ENCODE data around the gene KLF17. TPM values are rescaled to one million over a fixed set of nuclear protein-coding genes. Genes with fewer than 3 reads are reported as not detected.

KLF17 gene
- total RNA-seq, 2 donors from 2014 or later, result 0.80 TPM; not detected in 1

DNA sequence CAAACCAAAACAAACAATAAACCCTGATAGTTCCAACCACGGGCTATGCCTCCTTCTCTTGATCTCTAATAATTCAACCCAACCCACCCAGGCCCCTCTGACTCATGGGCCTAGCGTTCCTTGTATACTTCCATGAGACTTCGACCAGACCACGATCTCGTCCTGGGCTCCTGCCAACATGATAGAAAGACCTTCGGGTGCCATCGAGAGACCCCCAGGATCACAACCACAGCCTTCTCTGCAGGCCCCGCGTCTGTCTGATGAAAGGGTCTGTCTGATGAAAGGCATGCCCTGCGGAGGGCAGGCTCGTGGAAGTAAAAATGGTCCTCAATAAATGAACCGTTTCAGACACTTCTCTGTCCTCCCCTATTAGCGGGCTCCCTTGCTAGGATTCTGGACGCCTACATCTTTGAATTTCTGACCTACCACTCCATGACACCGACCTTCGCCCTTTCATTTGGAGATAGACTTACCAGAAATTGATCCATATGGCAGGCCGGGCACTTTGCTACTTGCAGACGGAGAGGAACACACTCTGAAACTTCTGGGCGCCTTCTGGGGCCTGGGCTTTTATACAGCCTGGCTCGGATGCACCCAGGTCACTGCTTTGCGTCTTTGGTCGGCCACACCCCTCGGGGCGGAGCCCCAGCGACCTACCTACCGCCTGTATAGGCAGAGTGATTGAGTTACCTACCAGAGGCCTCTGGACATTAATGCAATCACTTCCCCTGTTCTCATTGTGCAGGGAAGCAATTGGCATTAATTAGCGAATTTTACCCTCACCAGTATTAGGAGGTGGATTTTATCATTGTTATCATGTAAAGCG lies 28.1 kb downstream of the KLF17 start:
- no peak for TF ChIP-seq CTCF (IDR thresholded peaks at IDR 0.05)
- TF ChIP-seq POLR2A (IDR thresholded peaks at IDR 0.05), result no peak
- no peak for TF ChIP-seq POLR2AphosphoS5 (IDR thresholded peaks at IDR 0.05)
- 93% methylated on average over 28 of the region's 28 CpGs for WGBS
- no peaks in the 10 kb centered on the region for H3K9me3 ChIP-seq
- H3K27ac ChIP-seq, result no peak overlapping the region
- DNase-seq (ENCODE audit: low spot score), result no peak
- H3K36me3 ChIP-seq, result no peaks in the 10 kb centered on the region
- intact Hi-C loops (cut with DNase I), result no loop called here
- H3K4me1 ChIP-seq (replicated peaks), result no peaks in the 10 kb centered on the region
- no peak overlapping the region for H3K4me3 ChIP-seq
- no peaks in the 10 kb centered on the region for H3K27me3 ChIP-seq (replicated peaks; ENCODE audit: insufficient read depth)

DNA sequence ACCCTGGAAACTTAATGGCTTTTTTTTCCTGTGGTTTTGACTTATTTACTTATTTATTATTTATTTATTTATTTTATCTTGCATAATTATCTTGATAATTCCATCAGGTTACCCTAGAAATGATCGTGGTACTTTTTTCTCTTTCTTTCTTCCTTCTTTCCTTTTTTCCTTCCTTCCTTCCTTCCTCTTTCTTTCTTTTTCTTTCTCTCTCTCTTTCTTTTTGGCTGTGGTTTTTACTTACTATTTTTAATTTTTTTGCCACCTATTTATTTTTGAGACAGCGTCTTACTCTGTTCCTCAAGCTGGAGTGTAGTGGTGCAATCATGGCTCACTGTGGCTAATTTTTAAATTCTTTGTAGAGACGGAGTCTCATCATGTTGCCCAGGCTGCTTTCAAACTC lies 29.0 kb downstream of the KLF17 start:
- H3K27ac ChIP-seq, result no peak overlapping the region
- no peaks in the 10 kb centered on the region for H3K27me3 ChIP-seq (replicated peaks; ENCODE audit: insufficient read depth)
- WGBS, result 90% methylated on average over 3 of the region's 3 CpGs
- H3K9me3 ChIP-seq, result no peaks in the 10 kb centered on the region
- H3K4me3 ChIP-seq, result no peak overlapping the region
- H3K36me3 ChIP-seq, result no peaks in the 10 kb centered on the region
- TF ChIP-seq POLR2A (IDR thresholded peaks at IDR 0.05) (no peak), POLR2AphosphoS5 (IDR thresholded peaks at IDR 0.05) (no peak), CTCF (IDR thresholded peaks at IDR 0.05) (no peak)
- intact Hi-C loops (cut with DNase I), result no loop called here
- H3K4me1 ChIP-seq (replicated peaks), result no peaks in the 10 kb centered on the region
- DNase-seq (ENCODE audit: low spot score), result no peak

DNA sequence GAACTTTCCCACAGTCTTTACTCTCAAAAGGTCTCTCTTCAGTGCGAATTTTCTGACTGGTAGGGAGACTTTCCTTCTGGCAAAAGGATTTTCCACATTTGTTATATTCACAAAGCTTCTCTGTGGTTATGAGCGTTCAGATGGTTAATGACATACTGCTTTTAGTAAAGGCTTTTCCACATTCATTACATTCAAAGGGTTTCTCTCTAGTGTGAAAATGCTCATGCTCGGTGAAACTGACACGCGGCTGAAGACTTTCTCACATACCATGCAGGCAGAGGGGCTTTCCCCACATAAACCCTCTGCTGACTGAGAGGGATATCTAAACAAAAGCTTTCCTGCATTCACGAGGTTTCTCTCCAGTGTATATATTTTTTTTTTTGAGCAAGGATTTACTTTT lies 32.7 kb downstream of the KLF17 start:
- Histone ChIP-seq H3K27ac (no peak overlapping the region), H3K36me3 (no peaks in the 10 kb centered on the region), H3K27me3 (replicated peaks; ENCODE audit: insufficient read depth) (no peaks in the 10 kb centered on the region), H3K9me3 (no peaks in the 10 kb centered on the region), H3K4me1 (replicated peaks) (no peaks in the 10 kb centered on the region), H3K4me3 (no peak overlapping the region)
- no peak for TF ChIP-seq POLR2AphosphoS5 (IDR thresholded peaks at IDR 0.05)
- TF ChIP-seq POLR2A (IDR thresholded peaks at IDR 0.05), result no peak
- no peak for TF ChIP-seq CTCF (IDR thresholded peaks at IDR 0.05)
- 59% methylated on average over 6 of the region's 6 CpGs for WGBS
- intact Hi-C loops (cut with DNase I), result no loop called here
- DNase-seq (ENCODE audit: low spot score), result no peak

- no peaks in the 10 kb centered on the region for H3K4me1 ChIP-seq (replicated peaks)
- no peaks in the 10 kb centered on the region for H3K9me3 ChIP-seq
- whole genome bisulfite sequencing, result 27% methylated on average over 1 of the region's 1 CpG
- no peaks in the 10 kb centered on the region for H3K27me3 ChIP-seq (replicated peaks; ENCODE audit: insufficient read depth)
- H3K36me3 ChIP-seq, result no peaks in the 10 kb centered on the region
- no peak overlapping the region for H3K27ac ChIP-seq
- TF ChIP-seq CTCF (IDR thresholded peaks at IDR 0.05) (no peak), POLR2AphosphoS5 (IDR thresholded peaks at IDR 0.05) (no peak), POLR2A (IDR thresholded peaks at IDR 0.05) (no peak)
- intact Hi-C loops (cut with DNase I), result no loop called here
- no peak for DNase-seq (ENCODE audit: low spot score)
- no peak overlapping the region for H3K4me3 ChIP-seq
These were observed 33.2 kb downstream of the KLF17 start for GRCh38 chr1:44151808-44152207.

GRCh38 chr1:44152692-44153091 lies 34.1 kb downstream of the KLF17 start:
- intact Hi-C loops (cut with DNase I), result no loop called here
- Histone ChIP-seq H3K9me3 (no peaks in the 10 kb centered on the region), H3K36me3 (no peaks in the 10 kb centered on the region), H3K27ac (no peak overlapping the region), H3K4me1 (replicated peaks) (no peaks in the 10 kb centered on the region), H3K27me3 (replicated peaks; ENCODE audit: insufficient read depth) (no peaks in the 10 kb centered on the region), H3K4me3 (no peak overlapping the region)
- WGBS, result 83% methylated on average over 1 of the region's 1 CpG
- TF ChIP-seq POLR2AphosphoS5 (IDR thresholded peaks at IDR 0.05) (no peak), CTCF (IDR thresholded peaks at IDR 0.05) (no peak), POLR2A (IDR thresholded peaks at IDR 0.05) (no peak)
- no peak for DNase-seq (ENCODE audit: low spot score)
